Head of caudate nucleus (tissue), 42 donors: ENCODE results near the gene TJAP1.
A peak's percentile ranks its signal among the peaks of the same experiment; 100 is the strongest.

Experiments used
- DNase-seq, 42 donors: peaks; one replicate each; pipeline versions ENCODE4 v3.0.0 to v3.0.0-alpha.2; 2020 to 2021; ENCODE audit warnings: mixed read lengths in 7 of 42
- intact Hi-C: fragments of 100-400 bp; cut with DNase I; formaldehyde crosslinking; loops from one replicate; pipeline ENCODE4 v1.15.0; 2022

Gene TJAP1

DNA sequence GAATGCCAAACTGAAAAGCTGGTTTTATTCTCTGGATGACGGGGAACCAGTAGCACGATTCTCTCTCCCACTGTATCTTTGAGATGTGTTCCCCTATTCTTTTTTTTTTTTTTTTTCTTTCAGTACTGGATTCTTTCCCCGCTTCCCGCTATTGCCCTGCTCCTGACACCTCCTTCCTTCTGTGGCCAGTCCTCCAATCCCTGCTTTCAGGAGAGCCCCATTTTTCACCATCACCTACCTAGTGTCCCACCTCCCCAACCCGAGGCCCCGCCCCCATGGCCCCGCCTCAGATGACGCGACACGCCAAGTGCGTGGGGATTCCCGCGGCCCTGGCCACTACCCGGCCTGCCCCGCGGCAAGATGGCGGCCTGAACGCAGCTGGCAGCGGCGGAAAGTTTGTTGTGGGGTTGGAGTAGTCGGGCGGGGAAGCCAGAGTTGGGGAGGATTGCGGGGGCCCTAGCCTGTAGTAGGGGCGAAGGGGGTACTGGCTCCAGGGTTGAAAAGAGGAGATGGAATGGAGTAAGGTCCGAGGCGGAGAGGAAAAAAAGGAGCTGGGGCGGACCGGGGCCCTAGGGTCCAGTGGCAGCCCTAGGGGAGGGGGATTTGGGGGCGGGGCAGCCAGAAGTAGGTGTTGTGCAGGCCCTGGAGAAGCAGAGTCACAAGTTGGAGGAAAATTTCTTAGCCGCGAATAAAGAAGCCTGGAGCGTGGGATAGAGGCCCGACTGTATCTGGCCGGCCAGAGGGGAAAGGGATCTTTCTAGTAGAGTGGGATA, at the start of gene TJAP1:
TJAP1 (plus strand) TSS at position 336 of the 773 bp plus-strand sequence. CDS start 21,432 bp downstream, outside the sequence.
- DNase-seq: peak; percentile 88 to 99 (median 96)
- intact Hi-C loops: no loop called here

DNA sequence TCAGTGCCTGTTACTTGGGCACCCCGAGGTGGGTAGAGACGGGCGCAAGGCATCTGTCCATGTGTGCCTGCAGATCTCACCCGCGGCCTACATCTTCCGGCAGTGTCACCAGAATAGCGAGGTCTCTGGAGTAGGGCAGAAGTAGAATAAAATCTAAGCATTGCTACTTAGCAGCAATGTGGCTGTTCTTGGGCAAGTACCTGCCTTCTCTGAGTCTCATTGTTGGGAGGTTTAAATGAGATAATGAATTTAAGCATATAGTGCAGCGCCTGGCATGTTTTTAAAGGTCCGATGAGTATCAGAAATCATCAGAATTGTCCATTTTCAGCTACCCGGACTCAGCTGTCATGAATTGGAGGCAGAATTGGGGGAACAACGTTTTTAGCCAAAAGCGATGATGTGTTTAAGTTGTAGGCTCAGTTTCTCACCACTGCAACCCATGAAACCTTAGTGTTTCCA, 49.2 kb upstream of the TJAP1 start:
- peak in 3 of 42 donors; percentile 6 to 24 (median 19) for DNase-seq
- intact Hi-C loops: no loop called here

DNA sequence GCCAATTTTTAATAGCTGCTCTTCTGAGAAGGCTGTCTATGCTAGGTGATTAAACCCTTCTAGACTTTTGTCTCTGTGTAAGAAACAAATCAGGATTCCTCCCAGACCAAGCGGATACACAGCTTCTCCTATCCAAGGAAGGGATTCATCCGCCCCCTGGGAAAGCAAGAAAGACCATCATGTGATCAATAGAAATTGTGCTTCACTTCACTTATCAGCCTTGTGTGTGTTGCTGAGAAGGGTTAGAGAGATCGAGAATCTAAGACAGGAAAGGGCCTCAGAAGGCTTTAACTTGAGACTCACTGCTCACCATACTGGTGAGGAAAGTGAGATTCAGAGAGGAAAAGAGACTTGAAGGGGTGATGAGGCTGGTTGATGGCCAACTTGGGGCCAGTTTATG, 48.5 kb upstream of the TJAP1 start:
- intact Hi-C loops: no loop called here
- no peak for DNase-seq

GRCh38 chr6:43432009-43432945, 45.1 kb upstream of the TJAP1 start:
- no peak for DNase-seq
- intact Hi-C loops: no loop called here

- intact Hi-C loops: no loop called here
- DNase-seq: no peak
Measured at GRCh38 chr6:43433148-43433547, 44.2 kb upstream of the TJAP1 start.

DNA sequence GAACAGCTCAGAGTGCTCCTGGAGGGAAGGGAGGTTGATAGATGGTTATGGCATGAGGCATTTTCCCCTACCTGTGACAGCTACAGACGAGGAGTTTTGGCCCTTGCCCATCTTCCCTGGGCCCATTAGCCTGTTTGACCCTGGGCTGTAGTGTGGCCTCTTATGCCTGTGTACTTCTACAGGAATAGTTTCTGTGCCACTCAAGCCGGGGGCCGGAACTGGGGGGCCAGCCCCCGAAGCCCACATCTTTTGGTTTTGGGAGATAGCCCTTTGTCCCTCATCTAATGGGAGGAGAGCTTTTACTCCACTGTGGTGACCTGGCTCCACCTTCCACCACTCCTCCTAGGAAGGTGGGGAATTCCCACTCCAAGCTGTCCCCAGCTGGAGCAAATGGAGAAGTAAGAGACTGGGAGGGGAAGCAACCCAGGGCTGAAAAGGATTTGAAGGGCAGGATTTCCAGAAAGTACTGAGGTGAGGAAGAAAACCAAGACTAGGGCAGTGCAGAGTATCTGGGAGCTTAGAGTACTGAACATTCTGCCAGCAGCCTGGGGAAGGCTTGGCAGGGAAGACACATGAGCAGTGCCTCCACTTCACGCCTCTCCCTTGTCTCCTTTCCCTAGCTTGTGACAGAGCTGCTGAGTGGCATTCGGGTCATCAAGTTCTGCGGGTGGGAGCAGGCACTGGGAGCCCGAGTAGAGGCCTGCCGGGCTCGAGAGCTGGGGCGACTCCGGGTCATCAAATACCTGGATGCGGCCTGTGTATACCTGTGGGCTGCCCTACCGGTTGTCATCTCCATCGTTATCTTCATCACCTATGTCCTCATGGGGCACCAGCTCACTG, 43.1 kb upstream of the TJAP1 start:
- no peak for DNase-seq
- intact Hi-C loops: no loop called here

DNA sequence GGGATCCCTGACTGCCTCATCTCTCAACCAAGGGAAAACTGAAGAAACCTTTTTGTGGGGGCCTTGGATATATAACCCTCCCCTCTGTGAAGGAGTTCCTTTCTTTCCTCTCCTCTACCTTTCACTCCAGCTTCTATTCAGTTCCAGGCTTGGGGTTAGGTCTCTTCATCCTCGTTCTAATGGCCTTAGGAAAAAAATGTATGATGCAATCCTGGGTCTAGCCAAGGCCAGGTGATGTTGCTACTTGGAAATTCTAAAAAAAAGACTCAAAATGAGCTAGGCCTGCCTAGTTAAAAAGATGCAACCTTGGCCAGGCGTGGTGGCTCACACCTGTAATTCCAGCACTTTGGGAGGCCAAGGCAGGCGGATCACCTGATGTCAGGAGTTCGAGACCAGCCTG, 42.4 kb upstream of the TJAP1 start:
- DNase-seq: no peak
- intact Hi-C loops: no loop called here

DNA sequence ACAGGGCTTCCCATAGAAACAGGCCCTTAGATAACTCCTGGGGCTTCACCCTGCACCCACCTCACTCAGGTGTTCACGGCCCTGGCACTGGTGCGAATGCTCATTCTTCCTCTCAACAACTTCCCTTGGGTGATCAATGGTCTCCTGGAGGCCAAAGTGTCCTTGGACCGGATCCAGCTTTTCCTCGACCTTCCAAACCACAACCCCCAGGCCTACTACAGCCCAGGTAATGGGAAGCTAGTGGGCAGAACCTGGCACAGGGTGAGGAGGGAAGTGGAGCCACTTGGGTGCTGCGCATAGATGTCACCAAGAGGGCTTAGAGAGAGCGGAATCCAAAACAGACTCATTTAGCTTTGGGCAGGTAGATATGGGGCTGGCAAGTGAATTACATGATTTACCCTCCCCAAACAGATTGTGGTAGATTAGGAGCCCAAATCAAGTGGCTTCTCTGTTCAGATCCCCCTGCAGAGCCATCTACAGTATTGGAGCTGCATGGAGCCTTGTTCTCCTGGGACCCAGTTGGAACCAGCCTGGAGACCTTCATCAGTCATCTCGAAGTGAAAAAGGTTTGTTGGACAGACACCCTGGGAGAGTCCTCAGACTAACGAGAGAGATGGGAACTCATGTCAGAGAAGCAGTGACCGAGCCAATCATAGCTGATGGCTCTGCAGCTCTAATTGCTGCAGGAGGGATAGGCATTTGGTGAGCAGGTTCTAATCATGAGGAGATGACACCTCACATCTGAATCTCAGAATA, 41.5 kb upstream of the TJAP1 start:
- DNase-seq: no peak
- intact Hi-C loops: no loop called here

DNA sequence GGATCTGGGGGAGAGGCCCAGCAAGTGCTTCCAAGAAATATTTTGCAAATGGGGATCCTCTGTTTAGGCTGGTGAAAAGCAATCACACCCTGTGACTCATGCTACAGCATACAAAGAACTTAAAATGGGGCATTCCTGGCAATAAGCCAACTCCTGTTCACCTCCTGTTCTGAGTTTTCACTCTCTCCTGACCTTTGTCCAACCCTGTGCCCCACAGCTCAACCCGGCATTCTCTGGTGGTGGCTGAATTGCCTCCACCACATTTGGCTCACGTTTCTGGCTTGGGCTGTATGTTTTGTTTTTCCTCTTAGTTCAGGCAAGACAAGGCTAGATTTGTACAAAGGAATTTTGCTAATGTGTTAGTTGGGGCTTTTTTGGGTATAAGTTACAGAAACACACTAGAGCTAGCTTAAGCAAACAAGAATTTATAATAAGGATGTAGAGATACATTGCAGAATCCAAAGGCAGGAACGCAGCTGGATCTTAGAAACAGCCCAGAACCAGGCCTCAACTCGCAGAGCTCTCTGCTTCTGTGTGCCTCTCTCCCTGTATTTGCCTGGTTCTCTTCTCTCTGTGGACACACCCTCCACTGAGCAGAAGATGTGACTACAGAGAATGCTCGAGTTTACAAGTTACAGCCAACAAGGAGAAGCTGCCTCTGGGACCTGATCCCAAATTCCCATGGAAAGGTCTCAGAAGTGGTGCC, 40.6 kb upstream of the TJAP1 start:
- intact Hi-C loops: no loop called here
- DNase-seq: no peak

- DNase-seq: no peak
Measured at GRCh38 chr6:43437700-43438099, 39.7 kb upstream of the TJAP1 start.

DNA sequence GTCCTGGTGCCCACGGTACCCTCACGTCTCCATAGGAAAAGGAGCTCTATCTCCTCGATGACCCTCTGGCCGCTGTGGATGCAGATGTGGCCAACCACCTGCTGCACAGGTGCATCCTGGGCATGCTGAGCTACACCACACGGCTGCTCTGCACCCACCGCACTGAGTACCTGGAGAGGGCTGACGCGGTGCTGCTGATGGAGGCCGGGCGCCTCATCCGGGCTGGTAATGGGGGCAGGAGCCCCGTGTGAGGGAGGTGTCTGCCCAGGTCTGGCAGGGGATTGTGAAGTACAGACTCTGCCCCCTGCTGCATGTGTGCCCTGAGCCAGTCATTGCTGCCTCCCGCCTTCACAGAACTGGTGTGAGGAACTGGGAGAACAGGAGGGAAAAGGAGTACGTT, 34.4 kb upstream of the TJAP1 start:
- no peak for DNase-seq
- intact Hi-C loops: no loop called here

More at GRCh38 chr6:43437700-43438099, 39.7 kb upstream of the TJAP1 start:
- intact Hi-C loops: no loop called here

DNA sequence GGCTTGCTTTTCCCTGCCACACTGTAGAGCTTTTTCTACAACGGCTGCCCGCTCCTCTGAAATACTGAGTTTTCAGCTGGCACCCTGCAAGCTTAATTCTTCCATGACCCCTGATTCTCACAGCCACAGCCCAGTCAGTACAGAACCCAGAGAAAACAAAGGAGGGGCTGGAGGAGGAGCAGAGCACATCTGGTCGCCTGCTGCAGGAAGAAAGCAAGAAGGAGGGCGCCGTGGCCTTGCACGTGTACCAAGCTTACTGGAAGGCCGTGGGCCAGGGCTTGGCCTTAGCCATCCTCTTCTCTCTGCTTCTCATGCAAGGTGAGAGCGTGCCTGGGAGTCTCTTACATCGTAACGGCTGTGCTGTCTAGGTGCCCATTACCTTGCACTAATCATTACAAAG, 33.3 kb upstream of the TJAP1 start:
- intact Hi-C loops: no loop called here
- DNase-seq: no peak

GRCh38 chr6:43444582-43444981, 32.8 kb upstream of the TJAP1 start:
- intact Hi-C loops: no loop called here
- peak in 39 of 42 donors; percentile 27 to 84 (median 56) for DNase-seq

DNA sequence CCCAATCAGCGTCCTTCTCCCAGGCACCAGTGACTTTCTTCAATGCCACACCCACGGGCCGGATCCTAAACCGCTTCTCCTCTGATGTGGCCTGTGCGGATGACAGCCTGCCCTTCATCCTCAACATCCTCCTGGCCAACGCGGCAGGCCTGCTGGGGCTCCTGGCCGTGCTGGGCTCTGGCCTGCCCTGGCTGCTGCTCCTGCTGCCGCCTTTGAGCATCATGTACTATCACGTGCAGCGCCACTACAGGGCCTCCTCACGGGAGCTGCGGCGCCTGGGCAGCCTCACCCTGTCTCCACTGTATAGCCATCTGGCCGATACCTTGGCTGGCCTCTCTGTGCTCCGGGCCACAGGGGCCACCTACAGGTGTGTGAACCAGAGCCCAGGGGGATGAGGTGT, 31.8 kb upstream of the TJAP1 start:
- intact Hi-C loops: no loop called here
- DNase-seq: no peak

GRCh38 chr6:43447604-43448003, 29.8 kb upstream of the TJAP1 start:
- intact Hi-C loops: no loop called here
- no peak for DNase-seq

DNA sequence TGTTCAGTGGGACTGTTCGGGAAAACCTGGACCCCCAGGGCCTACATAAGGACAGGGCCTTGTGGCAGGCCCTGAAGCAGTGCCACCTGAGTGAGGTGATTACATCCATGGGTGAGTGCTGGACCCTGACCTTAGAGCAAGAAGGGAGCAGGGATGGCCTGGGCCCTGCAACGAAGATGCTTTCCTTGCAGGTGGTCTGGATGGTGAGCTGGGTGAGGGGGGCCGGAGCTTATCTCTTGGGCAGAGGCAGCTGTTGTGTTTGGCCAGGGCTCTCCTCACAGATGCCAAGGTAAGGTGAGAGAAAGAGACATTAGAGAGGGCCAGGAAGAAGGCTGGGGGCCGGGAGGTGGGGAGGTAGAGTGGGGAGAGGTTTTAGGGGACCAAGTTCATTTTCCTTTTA, 28.5 kb upstream of the TJAP1 start:
- DNase-seq: no peak
- intact Hi-C loops: no loop called here

DNA sequence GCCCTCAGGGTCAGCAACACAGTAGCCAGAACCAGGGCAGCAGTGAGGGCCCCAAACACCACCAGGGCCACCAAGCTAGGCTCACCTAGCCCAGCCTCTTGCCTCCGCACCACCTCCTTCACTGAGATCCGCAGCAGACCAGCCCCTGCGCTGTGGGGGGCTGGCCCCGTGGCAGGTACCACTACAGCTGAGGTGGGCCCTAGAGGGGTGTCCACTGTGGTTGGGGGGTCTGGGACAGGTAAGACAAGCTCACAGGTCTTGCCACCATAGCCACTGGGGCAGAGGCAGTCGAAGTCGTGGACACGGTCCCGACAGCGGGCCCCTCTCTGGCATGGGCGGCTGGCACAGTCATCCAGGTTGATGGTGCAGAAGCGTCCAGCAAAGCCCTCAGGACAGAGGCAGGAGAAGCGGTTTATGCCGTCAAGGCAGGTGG, 26.7 kb upstream of the TJAP1 start:
- intact Hi-C loops: no loop called here

GRCh38 chr6:43451348-43451747, 26.0 kb upstream of the TJAP1 start:
- DNase-seq: no peak
- intact Hi-C loops: no loop called here

More for the DNA sequence above, 26.7 kb upstream of the TJAP1 start:
- no peak for DNase-seq
